Aortic smooth muscle cell (primary cell): ENCODE results near the gene SUCLG1. TPM values are rescaled to one million over a fixed set of nuclear protein-coding genes. Genes with fewer than 3 reads are reported as not detected.

Experiments used
- total RNA-seq: library from RNA; depleted of rRNA; stranded (reverse); fragments of >200 nt; gene quantifications from 2 replicates; pipeline ENCODE4 v1.2.3, GENCODE V29; 2014

The SUCLG1 gene
- total RNA-seq = 41.0 and 43.9 TPM in 2 replicates

DNA sequence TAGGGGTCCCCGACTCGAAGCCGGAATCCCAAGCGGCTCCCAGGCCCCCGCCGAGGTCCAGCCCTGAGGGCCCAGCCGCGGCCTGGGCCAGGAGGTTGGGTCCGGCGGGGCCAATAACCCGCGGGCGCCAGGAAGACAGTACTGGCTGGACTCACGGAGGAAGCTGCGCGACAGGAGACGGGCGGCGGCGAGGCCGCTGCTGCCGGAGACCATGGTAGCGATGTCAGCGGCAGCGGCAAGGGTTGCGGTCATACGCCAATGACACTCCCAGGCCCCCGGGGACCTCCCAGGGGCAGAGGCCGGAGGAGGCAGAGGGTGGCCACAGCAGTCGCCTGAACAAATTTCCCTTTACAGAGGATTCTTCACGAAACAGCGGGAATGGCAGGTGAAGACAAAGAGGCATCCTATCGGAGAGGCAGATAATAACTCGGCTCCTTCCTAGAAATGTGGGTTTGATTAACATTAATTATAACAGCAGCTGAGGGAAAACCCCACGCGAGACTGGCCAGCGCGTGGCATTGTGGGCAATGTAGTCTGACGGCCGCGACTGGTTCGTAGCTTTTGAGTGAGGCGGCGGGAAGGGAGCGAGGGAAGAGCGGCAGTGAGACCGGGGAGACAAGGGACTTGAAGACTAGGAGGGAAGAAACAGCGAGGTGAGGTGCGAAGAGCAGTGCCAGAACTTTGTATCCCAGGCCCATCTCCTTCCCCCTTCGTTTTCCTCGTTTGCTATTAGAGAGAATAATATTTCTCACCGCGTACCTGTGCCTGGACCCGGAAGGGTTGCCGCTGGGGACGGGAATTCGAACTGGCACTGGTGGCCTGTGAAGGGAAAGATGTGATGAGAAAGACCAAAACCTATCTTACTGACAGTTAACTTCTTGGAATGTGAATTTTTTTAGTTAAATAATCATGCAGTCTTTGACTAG, at the start of gene SUCLG1:
SUCLG1 (minus strand) TSS at position 263 of the 926 bp plus-strand sequence; CDS start at position 252, 11 bp downstream.

Other genes with a start within 250 kb of the SUCLG1 start
- gene DNAH6, start 57.2 kb upstream of the SUCLG1 start, total RNA-seq = under 0.01 and 0.13 TPM in 2 replicates